ENCODE data around the gene MAPKAPK2. TPM values are rescaled to one million over a fixed set of nuclear protein-coding genes. Genes with fewer than 3 reads are reported as not detected.
A peak's percentile ranks its signal among the peaks of the same experiment; 100 is the strongest.

The MAPKAPK2 gene
- total and polyA plus RNA-seq, 2 experiments from 2014 or later, result 12.8 to 39.4 TPM

DNA sequence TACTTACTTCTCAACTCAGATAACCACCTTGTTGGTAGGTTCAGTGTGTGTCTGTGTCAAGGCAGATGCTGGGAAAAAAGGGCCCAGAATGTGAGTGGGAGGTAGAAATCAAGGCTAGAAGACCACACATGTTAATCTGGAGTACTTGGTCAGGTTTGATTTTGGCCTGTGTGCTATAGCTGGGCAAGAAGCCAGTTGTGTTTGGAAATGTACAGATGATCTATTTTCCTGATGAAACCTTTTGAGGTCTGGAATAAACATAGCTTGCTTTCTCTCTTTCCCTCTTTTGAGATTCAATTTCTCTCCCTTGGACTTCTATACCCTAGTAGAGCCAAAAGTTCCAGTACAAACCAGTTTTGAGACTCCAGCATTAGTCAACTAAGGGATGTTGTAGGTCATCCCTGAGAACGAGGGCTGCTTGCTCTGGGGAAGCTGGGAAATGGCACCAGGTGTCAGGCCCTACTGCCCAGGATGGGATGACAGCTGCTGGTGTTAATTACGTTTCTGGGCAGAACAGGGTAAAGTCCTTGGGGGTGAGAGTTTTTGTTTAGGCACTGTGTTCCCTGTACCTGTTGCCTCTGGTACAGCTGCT lies 15.8 kb downstream of the MAPKAPK2 start:
- Histone ChIP-seq H3K9me2 (replicated peaks; ENCODE audit: insufficient read depth) (no peaks in the 10 kb centered on the region), H3K4me3 (no peak overlapping the region), H4K20me1 (ENCODE audit: insufficient read depth, poor library complexity, severe bottlenecking) (peaks cover 100% of the 10 kb centered on the region), H3K9me3 (ENCODE audit: low read depth) (no peaks in the 10 kb centered on the region), H3K4me1 (ENCODE audit: insufficient read depth) (peaks cover 22% of the 10 kb centered on the region), H3K27ac (peak overlapping the region; percentile 9), H3K4me2 (no peak overlapping the region), H3K79me2 (peaks cover 100% of the 10 kb centered on the region), H2AFZ (no peak overlapping the region), H3K27me3 (no peaks in the 10 kb centered on the region), H3K36me3 (replicated peaks; ENCODE audit: insufficient read depth, low read depth) (no peaks in the 10 kb centered on the region)
- WGBS (ENCODE audit: low lambda C conversion rate, missing lambda C conversion rate), result 67% methylated on average over 2 of the region's 2 CpGs
- TF ChIP-seq EZH2phosphoT487 (IDR thresholded peaks at IDR 0.05; ENCODE audit: low read depth, severe bottlenecking, unreplicated experiment), result no peak
- no peak for TF ChIP-seq EZH2 (IDR thresholded peaks at IDR 0.05; ENCODE audit: borderline replicate concordance)
- TF ChIP-seq CTCF (IDR thresholded peaks at IDR 0.05; ENCODE audit: poor library complexity), result no peak
- no peak for DNase-seq (ENCODE audit: low spot score)

- H3K9me2 ChIP-seq (replicated peaks; ENCODE audit: insufficient read depth), result no peaks in the 10 kb centered on the region
- H3K4me2 ChIP-seq, result no peak overlapping the region
- no peak for DNase-seq (ENCODE audit: low spot score)
- H2AFZ ChIP-seq, result no peak overlapping the region
- H3K4me1 ChIP-seq (ENCODE audit: insufficient read depth), result peaks cover 35% of the 10 kb centered on the region
- H3K79me2 ChIP-seq, result peaks cover 100% of the 10 kb centered on the region
- no peaks in the 10 kb centered on the region for H3K9me3 ChIP-seq (ENCODE audit: low read depth)
- 82% methylated on average over 7 of the region's 7 CpGs for WGBS (ENCODE audit: low lambda C conversion rate, missing lambda C conversion rate)
- H3K27me3 ChIP-seq, result no peaks in the 10 kb centered on the region
- H3K4me3 ChIP-seq, result no peak overlapping the region
- H4K20me1 ChIP-seq (ENCODE audit: insufficient read depth, poor library complexity, severe bottlenecking), result peaks cover 100% of the 10 kb centered on the region
- TF ChIP-seq EZH2 (IDR thresholded peaks at IDR 0.05; ENCODE audit: borderline replicate concordance), result no peak
- TF ChIP-seq CTCF (IDR thresholded peaks at IDR 0.05; ENCODE audit: poor library complexity), result no peak
- TF ChIP-seq EZH2phosphoT487 (IDR thresholded peaks at IDR 0.05; ENCODE audit: low read depth, severe bottlenecking, unreplicated experiment), result no peak
- no peaks in the 10 kb centered on the region for H3K36me3 ChIP-seq (replicated peaks; ENCODE audit: insufficient read depth, low read depth)
- H3K27ac ChIP-seq, result no peak overlapping the region
These were observed 17.6 kb downstream of the MAPKAPK2 start for GRCh38 chr1:206702260-206702659.

DNA sequence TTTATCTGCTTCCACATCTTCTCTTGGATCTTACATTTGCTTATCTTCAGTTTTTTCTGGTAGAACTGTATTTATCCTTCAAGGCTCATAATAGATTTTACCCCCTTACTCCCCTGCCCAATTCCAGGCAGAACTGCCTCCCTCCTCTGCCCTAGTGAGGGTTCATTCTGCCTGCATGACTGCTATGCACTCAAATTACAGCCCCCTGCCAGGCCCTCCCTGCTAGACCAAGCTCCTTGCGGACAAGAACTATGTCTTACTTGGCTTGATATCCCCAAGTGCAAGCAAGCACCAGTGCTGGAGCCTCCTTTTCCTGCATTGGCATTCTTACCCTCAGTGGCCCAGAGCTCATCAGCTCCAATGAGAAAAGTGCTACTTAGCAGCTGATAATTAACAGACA lies 18.1 kb downstream of the MAPKAPK2 start:
- WGBS (ENCODE audit: low lambda C conversion rate, missing lambda C conversion rate), result 96% methylated on average over 1 of the region's 1 CpG
- no peak for TF ChIP-seq CTCF (IDR thresholded peaks at IDR 0.05; ENCODE audit: poor library complexity)
- TF ChIP-seq EZH2phosphoT487 (IDR thresholded peaks at IDR 0.05; ENCODE audit: low read depth, severe bottlenecking, unreplicated experiment), result no peak
- no peak for TF ChIP-seq EZH2 (IDR thresholded peaks at IDR 0.05; ENCODE audit: borderline replicate concordance)
- H3K4me2 ChIP-seq, result no peak overlapping the region

More for the DNA sequence above, 18.1 kb downstream of the MAPKAPK2 start:
- H3K9me2 ChIP-seq (replicated peaks; ENCODE audit: insufficient read depth), result no peaks in the 10 kb centered on the region
- no peaks in the 10 kb centered on the region for H3K9me3 ChIP-seq (ENCODE audit: low read depth)
- peaks cover 100% of the 10 kb centered on the region for H4K20me1 ChIP-seq (ENCODE audit: insufficient read depth, poor library complexity, severe bottlenecking)
- H3K79me2 ChIP-seq, result peaks cover 100% of the 10 kb centered on the region
- H3K4me3 ChIP-seq, result no peak overlapping the region
- H2AFZ ChIP-seq, result no peak overlapping the region
- H3K27ac ChIP-seq, result no peak overlapping the region
- H3K27me3 ChIP-seq, result no peaks in the 10 kb centered on the region
- H3K36me3 ChIP-seq (replicated peaks; ENCODE audit: insufficient read depth, low read depth), result no peaks in the 10 kb centered on the region
- DNase-seq (ENCODE audit: low spot score), result no peak
- peaks cover 40% of the 10 kb centered on the region for H3K4me1 ChIP-seq (ENCODE audit: insufficient read depth)

Measured in hepatocyte (in vitro differentiated cells).